ENCODE measurements around the gene MPPED1.

The MPPED1 gene

DNA sequence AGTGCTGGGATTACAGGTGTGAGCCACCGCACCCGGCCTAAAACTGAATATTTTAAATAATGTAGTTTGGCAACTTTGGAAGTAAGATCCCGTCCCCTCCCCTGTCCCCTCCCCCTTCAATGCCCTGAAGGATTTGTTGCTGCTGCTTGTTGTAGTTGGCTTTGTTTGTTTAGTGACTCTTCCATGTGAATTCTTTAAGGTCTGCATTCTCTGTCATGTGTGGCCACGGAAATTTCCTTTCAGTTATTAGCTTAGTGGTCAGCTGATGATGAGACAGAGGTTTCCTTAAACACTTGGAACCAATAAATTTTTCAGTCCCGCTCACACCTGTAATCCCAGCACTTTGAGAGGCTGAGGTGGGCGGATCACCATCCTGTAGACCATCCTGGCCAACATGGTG, 109.9 kb downstream of the MPPED1 start:
- DNase-seq (ENCODE audit: low read depth): no peak

DNA sequence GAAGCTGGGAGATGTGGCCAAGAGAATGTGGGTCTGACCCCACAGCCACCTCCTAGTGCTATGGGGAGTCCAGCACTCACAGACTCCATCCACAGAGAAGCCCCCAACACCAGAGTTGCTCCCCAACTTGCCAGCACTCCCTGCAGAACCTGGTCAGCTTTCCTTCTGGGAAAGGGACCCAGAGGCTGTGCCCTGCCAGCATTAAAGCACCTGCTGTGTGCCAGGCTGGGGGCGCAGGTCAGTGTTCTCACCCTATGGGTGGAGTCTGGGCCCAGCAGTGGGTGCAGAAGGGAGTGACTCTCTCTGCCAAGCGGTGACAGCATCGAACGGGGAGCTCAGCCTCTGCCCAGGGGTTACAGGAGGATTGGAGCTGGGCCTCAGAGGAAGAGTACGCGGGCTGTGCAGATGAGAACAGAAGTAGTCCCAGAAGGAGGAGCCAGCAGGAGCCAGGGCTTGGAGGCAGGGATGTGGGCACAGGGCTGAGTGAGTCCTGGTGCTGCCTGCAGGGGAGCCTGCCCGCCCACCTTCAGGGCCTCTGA, 114.4 kb downstream of the MPPED1 start:
- no peak for DNase-seq (ENCODE audit: low read depth)

DNA sequence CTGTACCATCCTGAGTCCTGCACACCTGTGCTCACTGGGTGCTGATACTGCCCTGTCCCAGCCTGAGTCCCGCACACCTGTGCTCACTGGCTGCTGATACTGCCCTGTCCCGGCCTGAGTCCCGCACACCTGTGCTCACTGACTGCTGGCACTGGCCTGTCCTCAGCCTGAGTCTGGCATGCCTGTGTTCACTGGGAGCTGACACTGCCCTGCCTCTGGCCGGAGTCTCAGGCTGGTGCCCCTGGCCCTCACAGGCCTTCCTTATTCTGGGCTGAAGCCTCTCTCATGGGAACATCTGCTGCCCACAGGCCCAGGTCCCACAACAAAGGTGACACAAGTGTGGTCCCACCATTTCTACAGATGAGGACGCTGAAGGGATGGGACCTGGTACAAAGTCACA, 115.1 kb downstream of the MPPED1 start:
- no peak for DNase-seq (ENCODE audit: low read depth)

- no peak for DNase-seq (ENCODE audit: low read depth)
These were observed 117.0 kb downstream of the MPPED1 start for GRCh38 chr22:43528601-43529360.

DNA sequence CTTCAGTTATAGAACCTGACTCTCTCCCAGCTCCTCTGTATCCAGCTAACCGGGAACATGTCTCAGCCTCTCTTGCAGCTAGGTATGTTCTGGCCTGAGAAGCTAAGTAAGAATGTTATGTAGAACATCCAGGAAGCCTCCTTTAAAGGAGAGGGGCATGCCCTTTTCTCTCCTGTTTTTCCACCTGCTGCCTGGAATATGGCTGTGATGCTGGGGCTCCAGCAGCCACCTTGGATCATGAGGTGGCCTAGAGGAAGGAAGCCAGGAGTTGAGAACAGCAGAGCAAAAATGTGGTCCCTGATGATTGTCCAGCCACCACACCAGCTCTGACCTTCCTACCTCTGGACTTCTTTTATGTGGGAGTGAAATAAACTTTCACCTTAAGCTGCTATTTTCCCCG, 117.6 kb downstream of the MPPED1 start:
- no peak for DNase-seq (ENCODE audit: low read depth)

DNA sequence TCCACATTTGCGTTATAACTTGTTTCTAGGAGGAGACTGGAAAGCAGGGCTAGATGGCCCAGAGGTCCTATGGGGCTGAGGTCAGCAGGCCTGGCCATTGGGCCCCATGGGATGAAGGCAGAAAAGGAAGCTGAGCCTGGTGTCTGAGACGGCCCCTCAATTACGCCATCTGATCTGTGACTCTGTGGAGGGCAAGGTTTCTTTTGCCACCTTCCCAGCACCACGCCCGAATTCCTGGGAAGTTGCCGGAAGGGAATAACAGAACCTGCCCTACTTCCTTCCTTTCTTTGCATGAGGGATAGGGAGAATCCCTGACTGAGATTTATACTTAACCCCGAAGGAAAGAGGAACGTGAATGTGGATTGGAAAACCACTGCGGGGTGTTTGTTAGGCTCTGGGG, 118.1 kb downstream of the MPPED1 start:
- DNase-seq (ENCODE audit: low read depth): no peak

DNA sequence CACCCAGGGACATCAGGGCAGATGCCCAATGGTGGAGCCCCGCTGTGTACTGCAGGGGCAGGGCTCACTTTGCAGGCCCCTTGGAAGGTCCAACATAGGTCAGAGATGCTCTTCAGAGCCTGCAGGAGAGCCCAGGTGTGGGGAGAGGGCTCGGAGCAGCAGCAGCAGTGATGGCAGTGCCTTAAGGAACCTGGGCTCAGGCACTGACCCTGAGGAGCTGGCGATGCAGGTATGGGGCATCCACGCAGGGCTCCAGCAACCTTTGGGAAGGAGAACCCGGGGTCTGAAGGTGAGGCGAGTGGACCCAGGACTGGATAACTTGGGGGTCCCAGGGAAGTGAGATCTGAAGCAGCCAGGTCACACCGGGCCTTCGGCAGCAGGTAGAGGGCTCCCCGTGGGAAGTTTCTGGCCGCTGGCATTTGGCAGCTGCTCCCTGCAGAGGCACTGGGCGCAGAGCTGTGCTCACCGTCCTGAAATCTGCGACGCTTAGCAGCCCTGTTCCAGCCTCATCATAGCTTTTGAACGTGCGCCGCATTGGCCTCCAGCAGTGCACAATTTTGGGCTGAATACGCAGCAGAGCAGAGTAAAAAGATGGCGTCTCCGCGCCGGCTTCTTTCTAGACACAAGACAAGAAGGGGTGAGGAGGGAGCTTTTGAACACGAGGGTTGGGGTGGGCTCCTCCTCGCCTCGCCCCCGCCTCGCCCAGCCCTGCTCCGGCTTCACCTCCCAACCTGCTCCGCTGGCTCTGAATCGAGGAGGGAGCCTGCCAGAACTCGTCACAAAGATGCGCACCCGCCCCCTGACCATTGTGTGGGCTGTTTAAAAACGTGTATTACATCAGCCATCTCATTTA, 118.8 kb downstream of the MPPED1 start:
- DNase-seq (ENCODE audit: low read depth): no peak

- no peak for DNase-seq (ENCODE audit: low read depth)
These were observed 119.8 kb downstream of the MPPED1 start for GRCh38 chr22:43531651-43532050.

DNA sequence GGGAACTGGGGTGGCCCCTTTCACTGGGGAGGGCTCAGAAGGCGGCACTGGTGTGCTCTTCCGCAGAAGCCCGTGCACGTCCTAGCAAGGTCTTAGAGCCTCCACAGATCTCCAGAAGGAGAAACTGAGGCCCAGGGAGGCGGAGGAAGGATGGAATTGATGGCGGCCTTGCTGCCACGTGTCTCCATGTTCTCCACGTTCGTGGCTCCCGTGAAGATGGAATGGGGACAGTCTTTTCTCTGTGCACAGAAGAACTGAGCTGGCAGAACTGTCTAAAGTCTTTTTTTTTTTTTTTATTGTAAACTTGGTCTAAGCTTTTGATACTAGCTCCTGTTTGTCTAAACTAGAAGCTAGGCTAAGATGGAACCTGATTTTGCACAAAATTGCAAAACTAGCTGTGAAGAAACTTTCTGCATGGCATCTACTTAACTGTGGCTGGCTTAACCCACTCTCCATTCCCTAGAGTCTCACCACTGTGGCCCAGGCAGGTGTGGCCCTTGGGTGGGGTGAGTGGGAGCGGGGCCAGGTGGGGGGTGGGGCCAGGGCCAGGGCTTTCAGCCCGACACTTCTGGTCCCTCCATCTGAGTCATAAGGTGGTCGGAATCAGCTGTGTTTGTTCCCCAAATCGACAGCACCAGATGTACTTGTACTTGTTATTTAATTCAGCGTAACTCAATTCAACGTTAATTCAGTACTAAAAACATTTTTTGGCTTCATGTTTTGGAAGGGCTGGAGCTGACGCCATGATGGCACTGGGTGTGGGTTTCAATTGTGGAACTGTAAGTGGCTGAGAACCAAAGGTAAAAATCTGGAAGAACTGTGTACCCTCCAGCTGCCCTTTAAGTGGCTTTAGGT, 120.7 kb downstream of the MPPED1 start:
- no peak for DNase-seq (ENCODE audit: low read depth)

- DNase-seq (ENCODE audit: low read depth): no peak
These were observed 121.3 kb downstream of the MPPED1 start for GRCh38 chr22:43533156-43533530.

DNA sequence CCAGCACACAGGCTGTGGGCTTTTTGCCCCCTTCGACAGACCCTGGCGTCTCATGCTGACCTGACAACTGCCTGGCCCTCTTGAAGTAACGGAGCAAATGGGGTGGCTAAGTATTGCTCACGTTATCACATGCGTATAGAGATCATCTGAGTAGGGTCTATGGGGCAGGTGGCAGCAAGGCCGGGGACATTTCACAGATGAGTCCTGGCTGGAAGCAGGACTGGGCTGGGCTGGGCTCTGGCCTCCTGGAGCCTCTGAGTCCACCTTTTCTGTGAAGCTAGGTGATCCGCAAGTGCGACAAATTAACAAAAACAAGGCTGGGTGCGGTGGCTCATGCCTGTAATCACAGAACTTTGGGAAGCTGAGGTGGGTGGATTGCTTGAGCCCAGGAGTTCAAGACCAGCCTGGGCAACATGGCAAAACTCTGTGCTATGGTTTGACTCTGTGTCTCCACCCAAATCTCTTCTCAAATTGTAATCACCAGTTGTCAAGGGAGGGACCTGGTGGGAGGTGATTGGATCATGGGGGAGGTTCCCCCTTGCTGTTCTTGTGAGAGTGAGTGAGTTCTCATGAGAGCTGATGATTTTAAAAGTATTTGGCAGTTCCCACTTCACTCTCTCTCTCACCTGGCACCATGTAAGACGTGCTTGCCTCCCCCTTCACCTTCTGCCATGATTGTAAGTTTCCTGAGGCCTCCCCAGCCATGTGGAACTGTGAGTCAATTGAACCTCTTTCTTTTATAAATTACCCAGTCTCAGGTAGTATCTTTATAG, 122.0 kb downstream of the MPPED1 start:
- no peak for DNase-seq (ENCODE audit: low read depth)

- DNase-seq (ENCODE audit: low read depth): no peak
These were observed 123.1 kb downstream of the MPPED1 start for GRCh38 chr22:43534916-43535315.

GRCh38 chr22:43535336-43535735, 123.5 kb downstream of the MPPED1 start:
- no peak for DNase-seq (ENCODE audit: low read depth)

- DNase-seq (ENCODE audit: low read depth): no peak
These were observed 123.9 kb downstream of the MPPED1 start for GRCh38 chr22:43535741-43536140.

DNA sequence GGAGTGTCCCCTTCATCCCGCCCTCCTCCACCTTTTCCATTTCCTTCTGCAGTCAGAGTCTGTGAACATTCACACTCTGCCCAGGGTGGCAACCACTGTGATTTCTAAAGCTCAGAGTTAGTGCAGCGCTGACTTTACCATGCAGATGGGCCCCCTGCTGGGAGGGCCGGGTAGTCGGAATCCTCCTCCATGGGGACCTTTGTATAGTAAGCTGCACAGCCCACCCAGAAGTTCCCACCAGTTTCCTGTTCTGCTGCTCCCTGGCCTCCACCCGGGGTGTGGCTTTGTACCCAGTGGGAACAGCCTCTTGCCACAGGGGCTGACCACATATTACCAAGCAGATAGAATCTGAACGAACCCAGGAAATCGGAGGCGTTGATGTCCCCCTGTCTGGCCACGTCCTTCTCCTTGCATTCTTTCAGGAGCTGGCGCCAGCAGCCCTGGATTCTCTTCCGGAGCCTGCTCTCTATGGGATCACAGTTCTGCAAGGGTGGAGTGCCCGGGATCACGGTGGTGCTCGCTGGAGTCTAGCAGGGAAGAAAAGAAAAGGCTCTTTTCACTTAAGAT, 125.3 kb downstream of the MPPED1 start:
- DNase-seq (ENCODE audit: low read depth): no peak

GRCh38 chr22:43539572-43540528, 128.0 kb downstream of the MPPED1 start:
- no peak for DNase-seq (ENCODE audit: low read depth)

GRCh38 chr22:43540529-43540923, 128.7 kb downstream of the MPPED1 start:
- DNase-seq (ENCODE audit: low read depth): no peak

DNA sequence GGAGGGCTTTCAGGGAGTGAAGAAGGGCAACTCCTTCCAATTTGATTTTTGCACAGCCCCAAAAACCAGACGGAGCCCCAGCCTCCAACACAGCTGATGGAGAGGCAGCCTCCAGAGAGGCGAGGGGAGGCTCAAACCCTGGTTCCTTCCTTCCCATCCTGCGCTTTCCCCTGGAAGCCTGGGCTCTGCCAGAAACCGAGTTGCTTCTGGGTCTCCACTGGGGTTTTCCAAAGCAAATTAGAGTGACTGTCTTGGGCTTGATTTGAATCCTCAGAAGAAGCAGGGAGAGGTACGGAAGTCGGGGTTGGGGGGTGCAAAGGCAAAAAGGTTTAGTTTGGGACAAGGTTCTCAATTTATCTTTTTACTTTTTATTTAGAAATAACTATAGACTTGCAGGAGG, 129.2 kb downstream of the MPPED1 start:
- DNase-seq (ENCODE audit: low read depth): no peak

DNA sequence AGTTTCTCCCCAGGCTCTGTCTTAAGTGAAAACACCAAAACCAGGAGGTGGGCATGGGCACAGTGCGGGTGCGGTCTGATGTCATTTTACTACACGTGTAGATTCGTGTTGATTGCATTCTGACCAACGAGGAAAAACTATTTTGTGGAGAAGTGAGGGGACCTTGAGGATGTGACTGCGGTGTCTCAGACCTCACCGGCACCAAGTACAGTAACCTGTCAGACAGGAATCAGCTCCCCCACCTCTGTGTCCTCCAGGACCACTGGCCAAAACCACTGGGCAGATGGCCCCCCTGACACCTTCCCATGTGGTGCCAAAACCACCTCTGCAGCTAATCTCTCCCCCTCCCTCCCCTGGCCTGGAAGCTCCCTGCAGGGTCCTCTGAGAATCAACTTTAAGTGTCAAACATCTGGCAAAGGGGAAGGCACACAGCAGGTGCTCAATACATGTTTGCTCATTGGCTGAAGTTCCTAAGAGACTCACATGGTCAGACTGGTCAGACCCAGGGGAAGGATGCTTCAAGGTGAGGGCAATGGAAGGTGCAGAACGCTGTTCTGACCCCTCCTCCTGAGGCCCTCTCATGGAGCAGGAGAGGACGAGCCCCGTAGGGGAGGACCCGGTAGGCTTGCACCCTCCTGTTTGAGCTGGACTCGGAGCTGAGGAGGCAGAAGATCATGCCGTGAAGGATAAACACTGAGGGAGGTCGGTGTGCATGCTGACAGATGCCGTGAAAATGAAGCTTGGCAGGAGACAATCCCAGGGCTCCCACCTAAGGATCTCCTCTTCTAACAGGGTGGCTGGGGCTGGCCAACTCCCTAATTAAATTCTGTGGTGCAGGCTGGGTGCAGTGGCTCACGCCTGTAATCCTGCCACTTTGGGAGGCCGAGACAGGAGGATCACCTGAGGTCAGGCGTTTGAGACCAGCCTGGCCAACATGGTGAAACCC, 129.9 kb downstream of the MPPED1 start:
- DNase-seq (ENCODE audit: low read depth): no peak
